Measurements from ENCODE around the gene TTC22.

The TTC22 gene

DNA sequence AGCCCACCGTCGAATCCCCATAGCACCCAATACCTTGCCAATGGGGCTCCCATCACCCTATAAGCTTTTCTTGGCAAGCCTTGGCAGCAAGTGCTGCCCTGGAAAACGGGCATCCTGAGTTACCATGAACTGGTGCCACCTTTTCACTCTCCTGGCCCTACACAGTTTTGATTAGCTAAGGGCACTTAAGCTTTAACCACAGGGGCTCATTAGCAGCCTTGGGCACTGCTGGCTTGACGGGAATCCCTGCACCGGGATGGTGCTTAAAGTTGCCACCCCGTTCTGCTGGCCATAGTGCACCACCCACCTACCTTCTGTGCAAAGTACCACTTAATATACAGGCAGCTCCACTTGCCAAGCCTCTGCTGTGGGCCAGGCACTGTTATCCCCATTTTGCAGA is 50.5 kb downstream of the TTC22 start:
- Histone ChIP-seq H3K36me3 (ENCODE audit: control insufficient read depth in 1 of 2, insufficient read depth in 2 of 2, low read length in 2 of 2) (no peaks in the 10 kb centered on the region), H2BK12ac (ENCODE audit: low read length) (no peak overlapping the region), H3K9ac (ENCODE audit: low read length) (no peak overlapping the region), H3K14ac (ENCODE audit: low read length) (no peak overlapping the region), H2AK5ac (ENCODE audit: low read length) (no peak overlapping the region), H4K8ac (ENCODE audit: low read depth, low read length) (no peak overlapping the region), H3K27ac (ENCODE audit: low read depth, low read length) (no peak overlapping the region), H2BK5ac (ENCODE audit: low read depth, low read length, poor library complexity) (no peak overlapping the region), H3K4me2 (ENCODE audit: low read length) (no peak overlapping the region), H3K27me3 (ENCODE audit: insufficient read depth, low read length) (no peaks in the 10 kb centered on the region), H3K4me3 (ENCODE audit: low read depth, low read length) (no peak overlapping the region), H2BK120ac (ENCODE audit: insufficient read depth, low read length, poor library complexity) (no peak overlapping the region), H3K23ac (ENCODE audit: low read length) (no peak overlapping the region), H3K18ac (ENCODE audit: low read length) (no peak overlapping the region), H3K9me3 (ENCODE audit: insufficient read depth, low read depth, low read length) (no peaks in the 10 kb centered on the region), H4K12ac (ENCODE audit: low read depth, low read length) (no peak overlapping the region), H3K79me1 (ENCODE audit: low read length) (no peaks in the 10 kb centered on the region), H2AFZ (ENCODE audit: insufficient read depth, low read length, poor library complexity) (no peak overlapping the region), H3K4me1 (ENCODE audit: control insufficient read depth in 1 of 2, insufficient read depth in 2 of 2, low read length in 2 of 2) (peaks cover 0 to 3% of the 10 kb centered on the region in 2 experiments), H3K79me2 (ENCODE audit: control insufficient read depth, insufficient read depth, low read length, poor library complexity) (no peaks in the 10 kb centered on the region), H4K91ac (ENCODE audit: low read depth, low read length) (no peak overlapping the region), H3K4ac (ENCODE audit: low read depth, low read length) (no peak overlapping the region)
- WGBS (ENCODE audit: extremely low coverage, insufficient coverage, insufficient read length): no CpG with 5 or more reads among the region's 6 CpGs
- no peak for DNase-seq

DNA sequence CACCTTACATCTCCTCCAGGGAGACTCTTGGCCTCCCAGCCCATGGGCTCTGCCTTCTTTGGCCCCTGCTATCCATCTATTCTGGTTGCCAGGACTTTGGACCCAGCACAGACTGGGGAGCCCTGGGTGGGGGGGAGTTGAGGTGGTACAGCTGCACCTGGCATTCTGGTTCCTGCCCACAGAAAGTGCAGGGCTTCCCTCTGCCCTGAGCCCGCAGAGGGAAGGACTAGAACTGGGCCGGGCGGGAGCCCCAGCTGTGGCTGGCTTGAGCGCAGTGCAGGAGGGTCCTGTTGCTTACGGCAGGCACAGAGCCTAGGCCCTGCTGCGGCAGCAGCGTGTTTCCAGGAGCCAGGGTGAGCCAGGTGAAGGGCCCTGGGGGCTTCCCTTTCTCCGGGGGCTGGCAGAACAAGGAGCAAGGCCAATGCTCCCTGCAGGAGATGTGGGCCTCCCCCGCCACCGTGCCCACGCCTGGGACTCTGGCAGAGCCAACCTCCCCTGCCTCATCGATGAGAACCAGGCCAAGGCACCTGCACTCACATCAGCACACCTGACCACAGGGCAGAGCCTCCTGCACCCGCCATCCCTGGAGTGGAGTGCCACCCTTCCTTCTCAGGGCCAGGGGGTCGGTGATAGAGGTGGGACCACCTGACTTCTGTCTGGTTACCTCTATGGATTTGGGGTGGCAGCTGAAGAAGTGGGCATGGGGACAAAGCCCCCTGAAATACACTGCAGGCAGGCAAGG is 52.9 kb downstream of the TTC22 start:
- H3K79me2 ChIP-seq (ENCODE audit: control insufficient read depth, insufficient read depth, low read length, poor library complexity): no peaks in the 10 kb centered on the region
- H4K8ac ChIP-seq (ENCODE audit: low read depth, low read length): no peak overlapping the region
- H3K18ac ChIP-seq (ENCODE audit: low read length): no peak overlapping the region
- H3K4ac ChIP-seq (ENCODE audit: low read depth, low read length): no peak overlapping the region
- no CpG with 5 or more reads among the region's 14 CpGs for WGBS (ENCODE audit: extremely low coverage, insufficient coverage, insufficient read length)
- no peak overlapping the region for H2BK5ac ChIP-seq (ENCODE audit: low read depth, low read length, poor library complexity)
- no peak overlapping the region for H3K23ac ChIP-seq (ENCODE audit: low read length)
- H3K36me3 ChIP-seq (ENCODE audit: control insufficient read depth in 1 of 2, insufficient read depth in 2 of 2, low read length in 2 of 2): peaks cover 0 to 3% of the 10 kb centered on the region in 2 experiments
- no peak overlapping the region for H2BK12ac ChIP-seq (ENCODE audit: low read length)
- no peak overlapping the region for H3K9ac ChIP-seq (ENCODE audit: low read length)
- H2BK120ac ChIP-seq (ENCODE audit: insufficient read depth, low read length, poor library complexity): no peak overlapping the region
- no peaks in the 10 kb centered on the region for H3K79me1 ChIP-seq (ENCODE audit: low read length)
- H3K27me3 ChIP-seq (ENCODE audit: insufficient read depth, low read length): no peaks in the 10 kb centered on the region
- H3K4me2 ChIP-seq (ENCODE audit: low read length): no peak overlapping the region
- no peak overlapping the region for H3K14ac ChIP-seq (ENCODE audit: low read length)
- peaks cover 5% of the 10 kb centered on the region for H3K9me3 ChIP-seq (ENCODE audit: insufficient read depth, low read depth, low read length)
- no peak overlapping the region for H2AK5ac ChIP-seq (ENCODE audit: low read length)
- no peak overlapping the region for H4K91ac ChIP-seq (ENCODE audit: low read depth, low read length)
- no peak overlapping the region for H3K4me3 ChIP-seq (ENCODE audit: low read depth, low read length)
- no peaks in the 10 kb centered on the region for H3K4me1 ChIP-seq (ENCODE audit: control insufficient read depth in 1 of 2, insufficient read depth in 2 of 2, low read length in 2 of 2)
- DNase-seq: no peak
- H2AFZ ChIP-seq (ENCODE audit: insufficient read depth, low read length, poor library complexity): no peak overlapping the region
- H4K12ac ChIP-seq (ENCODE audit: low read depth, low read length): no peak overlapping the region
- no peak overlapping the region for H3K27ac ChIP-seq (ENCODE audit: low read depth, low read length)

DNA sequence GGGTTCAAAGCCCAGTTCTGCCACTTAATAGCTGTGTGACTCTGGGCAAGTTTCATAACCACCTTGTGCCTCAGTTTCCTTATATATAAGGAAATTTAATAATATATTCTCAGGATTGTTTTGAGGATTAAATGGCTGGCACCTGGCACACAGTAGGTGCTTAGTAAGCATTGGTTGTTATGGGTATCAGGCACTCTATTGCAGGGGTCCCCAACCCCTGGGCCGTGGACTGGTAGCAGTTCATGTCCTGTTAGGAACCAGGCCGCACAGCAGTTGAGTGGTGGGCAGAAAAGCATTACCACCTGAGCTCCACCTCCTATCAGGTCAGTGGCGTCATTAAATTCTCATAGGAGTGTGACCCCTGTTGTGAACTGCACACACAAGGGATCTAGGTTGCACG is 55.3 kb downstream of the TTC22 start:
- Histone ChIP-seq H3K27me3 (ENCODE audit: insufficient read depth, low read length) (no peaks in the 10 kb centered on the region), H2BK12ac (ENCODE audit: low read length) (no peak overlapping the region), H3K4ac (ENCODE audit: low read depth, low read length) (no peak overlapping the region), H3K9me3 (ENCODE audit: insufficient read depth, low read depth, low read length) (peaks cover 5% of the 10 kb centered on the region), H3K36me3 (ENCODE audit: control insufficient read depth in 1 of 2, insufficient read depth in 2 of 2, low read length in 2 of 2) (peaks cover 11 to 18% of the 10 kb centered on the region in 2 experiments), H4K91ac (ENCODE audit: low read depth, low read length) (no peak overlapping the region), H2AFZ (ENCODE audit: insufficient read depth, low read length, poor library complexity) (no peak overlapping the region), H3K79me2 (ENCODE audit: control insufficient read depth, insufficient read depth, low read length, poor library complexity) (no peaks in the 10 kb centered on the region), H3K14ac (ENCODE audit: low read length) (no peak overlapping the region), H3K4me3 (ENCODE audit: low read depth, low read length) (no peak overlapping the region), H2BK5ac (ENCODE audit: low read depth, low read length, poor library complexity) (no peak overlapping the region), H3K79me1 (ENCODE audit: low read length) (no peaks in the 10 kb centered on the region), H4K12ac (ENCODE audit: low read depth, low read length) (no peak overlapping the region), H3K23ac (ENCODE audit: low read length) (no peak overlapping the region), H2AK5ac (ENCODE audit: low read length) (no peak overlapping the region), H3K9ac (ENCODE audit: low read length) (no peak overlapping the region), H2BK120ac (ENCODE audit: insufficient read depth, low read length, poor library complexity) (no peak overlapping the region), H3K4me2 (ENCODE audit: low read length) (no peak overlapping the region), H3K4me1 (ENCODE audit: control insufficient read depth in 1 of 2, insufficient read depth in 2 of 2, low read length in 2 of 2) (no peaks in the 10 kb centered on the region), H3K18ac (ENCODE audit: low read length) (no peak overlapping the region), H3K27ac (ENCODE audit: low read depth, low read length) (no peak overlapping the region), H4K8ac (ENCODE audit: low read depth, low read length) (no peak overlapping the region)
- DNase-seq: no peak
- WGBS (ENCODE audit: extremely low coverage, insufficient coverage, insufficient read length): no CpG with 5 or more reads among the region's 4 CpGs

DNA sequence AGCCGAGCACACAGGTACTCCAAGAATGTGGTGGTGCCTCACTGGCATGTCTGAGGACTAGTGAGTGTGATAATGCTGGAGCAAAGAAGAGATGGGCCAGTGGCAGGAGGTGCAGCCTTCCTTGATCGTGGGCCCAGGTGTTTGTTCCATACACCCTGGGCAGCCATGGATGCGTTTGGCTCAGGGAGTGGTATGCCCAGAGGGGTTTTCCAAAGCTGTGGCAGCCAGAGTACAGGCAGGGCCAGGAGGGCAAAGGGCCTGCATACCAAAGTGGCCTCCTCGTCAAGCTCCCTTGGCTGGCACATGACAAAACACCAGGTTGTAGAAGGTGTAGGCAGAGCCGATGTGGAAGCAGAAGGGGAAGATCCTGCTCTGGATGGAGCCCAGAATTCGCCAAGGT is 55.8 kb downstream of the TTC22 start:
- no peak overlapping the region for H3K27ac ChIP-seq (ENCODE audit: low read depth, low read length)
- DNase-seq: no peak
- H2BK5ac ChIP-seq (ENCODE audit: low read depth, low read length, poor library complexity): no peak overlapping the region
- H3K14ac ChIP-seq (ENCODE audit: low read length): no peak overlapping the region
- no peak overlapping the region for H2BK120ac ChIP-seq (ENCODE audit: insufficient read depth, low read length, poor library complexity)
- no peak overlapping the region for H3K9ac ChIP-seq (ENCODE audit: low read length)
- H3K4me2 ChIP-seq (ENCODE audit: low read length): no peak overlapping the region
- no peak overlapping the region for H3K23ac ChIP-seq (ENCODE audit: low read length)
- no peak overlapping the region for H3K4me3 ChIP-seq (ENCODE audit: low read depth, low read length)
- no peak overlapping the region for H2AK5ac ChIP-seq (ENCODE audit: low read length)
- H3K79me1 ChIP-seq (ENCODE audit: low read length): no peaks in the 10 kb centered on the region
- WGBS (ENCODE audit: extremely low coverage, insufficient coverage, insufficient read length): no CpG with 5 or more reads among the region's 6 CpGs
- H3K18ac ChIP-seq (ENCODE audit: low read length): no peak overlapping the region
- H4K8ac ChIP-seq (ENCODE audit: low read depth, low read length): no peak overlapping the region
- H3K79me2 ChIP-seq (ENCODE audit: control insufficient read depth, insufficient read depth, low read length, poor library complexity): no peaks in the 10 kb centered on the region
- H3K4me1 ChIP-seq (ENCODE audit: control insufficient read depth in 1 of 2, insufficient read depth in 2 of 2, low read length in 2 of 2): no peaks in the 10 kb centered on the region
- no peak overlapping the region for H4K91ac ChIP-seq (ENCODE audit: low read depth, low read length)
- peaks cover 5% of the 10 kb centered on the region for H3K9me3 ChIP-seq (ENCODE audit: insufficient read depth, low read depth, low read length)
- H2AFZ ChIP-seq (ENCODE audit: insufficient read depth, low read length, poor library complexity): no peak overlapping the region
- H3K4ac ChIP-seq (ENCODE audit: low read depth, low read length): no peak overlapping the region
- no peaks in the 10 kb centered on the region for H3K27me3 ChIP-seq (ENCODE audit: insufficient read depth, low read length)
- peaks cover 11 to 23% of the 10 kb centered on the region in 2 experiments for H3K36me3 ChIP-seq (ENCODE audit: control insufficient read depth in 1 of 2, insufficient read depth in 2 of 2, low read length in 2 of 2)
- H2BK12ac ChIP-seq (ENCODE audit: low read length): no peak overlapping the region
- no peak overlapping the region for H4K12ac ChIP-seq (ENCODE audit: low read depth, low read length)
